ENCODE measurements around the gene ZNF624. TPM values are rescaled to one million over a fixed set of nuclear protein-coding genes. Genes with fewer than 3 reads are reported as not detected.

ZNF624 gene
- total and polyA plus RNA-seq, 8 donors, result 0.44 to 10.4 (median 1.6) TPM; not detected in 2

GRCh38 chr17:16652847-16653366, 743 bp downstream of the ZNF624 start:
- H3K36me3 ChIP-seq, result no peaks in the 10 kb centered on the region
- intact Hi-C loops (cut with DNase I; ENCODE audit: low total_unique reads), result no loop called here
- peaks cover 7 to 20% (median 10%) of the 10 kb centered on the region in 4 donors for H3K4me1 ChIP-seq
- peak in 1 of 2 donors; percentile 6 for DNase-seq
- 7 to 14% (median 8%) methylated on average over 7 to 8 of the region's 8 CpGs for WGBS, 5 donors
- H3K27ac ChIP-seq, result peak overlapping the region; percentile 86 to 94 (median 92)
- H3K27me3 ChIP-seq, result peaks cover 0 to under 1% (median 0%) of the 10 kb centered on the region in 3 donors
- no peak for TF ChIP-seq POLR2A (IDR thresholded peaks at IDR 0.05)
- TF ChIP-seq POLR2AphosphoS5 (IDR thresholded peaks at IDR 0.05), result no peak
- TF ChIP-seq CTCF (IDR thresholded peaks at IDR 0.05), result no peak
- no peak for TF ChIP-seq EP300 (IDR thresholded peaks at IDR 0.05)
- H3K9me3 ChIP-seq, result no peaks in the 10 kb centered on the region
- peak overlapping the region; percentile 56 to 74 (median 66) for H3K4me3 ChIP-seq

GRCh38 chr17:16652252-16652651, 1.4 kb downstream of the ZNF624 start:
- peaks cover 0 to 2% (median 1%) of the 10 kb centered on the region in 4 donors for H3K36me3 ChIP-seq
- peaks cover 7 to 20% (median 10%) of the 10 kb centered on the region in 4 donors for H3K4me1 ChIP-seq
- 89 to 93% (median 90%) methylated on average over 4 of the region's 4 CpGs for WGBS, 5 donors
- H3K27ac ChIP-seq, result peak overlapping the region in 2 of 5 donors; percentile 91 to 94
- no peak overlapping the region for H3K4me3 ChIP-seq
- intact Hi-C loops (cut with DNase I; ENCODE audit: low total_unique reads), result no loop called here
- H3K27me3 ChIP-seq, result no peaks in the 10 kb centered on the region
- no peaks in the 10 kb centered on the region for H3K9me3 ChIP-seq
- no peak for TF ChIP-seq EP300 (IDR thresholded peaks at IDR 0.05)
- no peak for TF ChIP-seq POLR2AphosphoS5 (IDR thresholded peaks at IDR 0.05)
- TF ChIP-seq POLR2A (IDR thresholded peaks at IDR 0.05), result no peak
- TF ChIP-seq CTCF (IDR thresholded peaks at IDR 0.05), result no peak
- no peak for DNase-seq

GRCh38 chr17:16649585-16649984, 4.1 kb downstream of the ZNF624 start:
- WGBS, 5 donors, result 94 to 98% (median 95%) methylated on average over 3 of the region's 3 CpGs
- Histone ChIP-seq H3K36me3 (peaks cover 0 to 19% (median 16%) of the 10 kb centered on the region in 4 donors), H3K27ac (no peak overlapping the region), H3K27me3 (no peaks in the 10 kb centered on the region), H3K4me1 (peaks cover 7 to 20% (median 10%) of the 10 kb centered on the region in 4 donors), H3K9me3 (no peaks in the 10 kb centered on the region), H3K4me3 (no peak overlapping the region)
- TF ChIP-seq POLR2A (IDR thresholded peaks at IDR 0.05), result no peak
- no peak for TF ChIP-seq POLR2AphosphoS5 (IDR thresholded peaks at IDR 0.05)
- TF ChIP-seq EP300 (IDR thresholded peaks at IDR 0.05), result no peak
- no peak for TF ChIP-seq CTCF (IDR thresholded peaks at IDR 0.05)
- intact Hi-C loops (cut with DNase I; ENCODE audit: low total_unique reads), result no loop called here
- DNase-seq, result no peak

- TF ChIP-seq EP300 (IDR thresholded peaks at IDR 0.05) (no peak), POLR2A (IDR thresholded peaks at IDR 0.05) (no peak), POLR2AphosphoS5 (IDR thresholded peaks at IDR 0.05) (no peak), CTCF (IDR thresholded peaks at IDR 0.05) (no peak)
- Histone ChIP-seq H3K27me3 (no peaks in the 10 kb centered on the region), H3K27ac (no peak overlapping the region), H3K9me3 (peaks cover 0 to 10% (median 0%) of the 10 kb centered on the region in 4 donors), H3K4me3 (no peak overlapping the region), H3K4me1 (no peaks in the 10 kb centered on the region), H3K36me3 (peaks cover 0 to 21% (median 17%) of the 10 kb centered on the region in 4 donors)
- 31 to 45% (median 41%) methylated on average over 1 of the region's 1 CpG for WGBS, 5 donors
- intact Hi-C loops (cut with DNase I; ENCODE audit: low total_unique reads), result no loop called here
- DNase-seq, result peak in 1 of 2 donors; percentile 4
These were observed 14.2 kb downstream of the ZNF624 start for GRCh38 chr17:16639438-16639837.

Measured in stomach (tissue), 9 donors.